Osteoblast (primary cell): ENCODE results near the gene BARHL1. TPM values are rescaled to one million over a fixed set of nuclear protein-coding genes. Genes with fewer than 3 reads are reported as not detected.

Experiments used
- DNase-seq: peaks from one replicate; pipeline ENCODE4 v3.0.0; 2011; ENCODE audit warnings: low spot score, mixed read lengths; ENCODE audit not compliant: insufficient read length; ENCODE audit errors: missing footprints
- H2AFZ ChIP-seq: 2 replicates; pipeline ENCODE4 v1.6.0; 2011; ENCODE audit warnings: mild to moderate bottlenecking, low read length
- H3K27ac ChIP-seq: 2 replicates; pipeline ENCODE4 v1.5.1; 2011; ENCODE audit warnings: mild to moderate bottlenecking, low read depth, low read length, moderate library complexity
- H3K27me3 ChIP-seq: 2 replicates; pipeline ENCODE4 v1.6.0; 2012; ENCODE audit warnings: mild to moderate bottlenecking, control low read depth, inconsistent platforms, low read length, moderate library complexity; ENCODE audit not compliant: insufficient read depth
- H3K36me3 ChIP-seq: 2 replicates; pipeline ENCODE4 v1.5.1; 2011; ENCODE audit warnings: mild to moderate bottlenecking, low read length, control low read depth, moderate library complexity; ENCODE audit not compliant: insufficient read depth
- H3K4me1 ChIP-seq: 2 replicates; pipeline ENCODE4 v1.5.1; 2011; ENCODE audit warnings: mild to moderate bottlenecking, low read length, control low read depth, moderate library complexity; ENCODE audit not compliant: insufficient read depth
- H3K4me2 ChIP-seq: 2 replicates; pipeline ENCODE4 v1.6.0; 2011; ENCODE audit warnings: mild to moderate bottlenecking, low read length; ENCODE audit not compliant: insufficient read depth
- H3K4me3 ChIP-seq: fragments of 200-600 bp; sonication (generic); 3 replicates; pipeline ENCODE4 v1.5.1; 2012; ENCODE audit warnings: mild to moderate bottlenecking, low read length, inconsistent platforms; ENCODE audit not compliant: insufficient read depth
- H3K79me2 ChIP-seq: 2 replicates; pipeline ENCODE4 v1.6.0; 2012; ENCODE audit warnings: mild to moderate bottlenecking, low read length, control low read depth, inconsistent platforms; ENCODE audit not compliant: insufficient read depth
- H3K9me3 ChIP-seq: 2 replicates; pipeline ENCODE4 v1.5.1; 2011; ENCODE audit warnings: low read depth, low read length, control low read depth
- H4K20me1 ChIP-seq: 2 replicates; pipeline ENCODE4 v1.6.0; 2012; ENCODE audit warnings: mild to moderate bottlenecking, low read length, control low read depth; ENCODE audit not compliant: insufficient read depth
- total RNA-seq: library from RNA; depleted of rRNA; stranded (reverse); fragments of >200 nt; gene quantifications from 2 replicates; pipeline ENCODE4 v1.2.3, GENCODE V29; 2012
- TF ChIP-seq, protein P1 (sequence below): IDR thresholded peaks from 2 replicates; pipeline ENCODE4 v1.5.1; 2011; ENCODE audit warnings: mild to moderate bottlenecking, low read depth, low read length, moderate library complexity; ENCODE audit errors: extremely low read depth

Gene BARHL1
- total RNA-seq: not detected in 2 replicates

DNA sequence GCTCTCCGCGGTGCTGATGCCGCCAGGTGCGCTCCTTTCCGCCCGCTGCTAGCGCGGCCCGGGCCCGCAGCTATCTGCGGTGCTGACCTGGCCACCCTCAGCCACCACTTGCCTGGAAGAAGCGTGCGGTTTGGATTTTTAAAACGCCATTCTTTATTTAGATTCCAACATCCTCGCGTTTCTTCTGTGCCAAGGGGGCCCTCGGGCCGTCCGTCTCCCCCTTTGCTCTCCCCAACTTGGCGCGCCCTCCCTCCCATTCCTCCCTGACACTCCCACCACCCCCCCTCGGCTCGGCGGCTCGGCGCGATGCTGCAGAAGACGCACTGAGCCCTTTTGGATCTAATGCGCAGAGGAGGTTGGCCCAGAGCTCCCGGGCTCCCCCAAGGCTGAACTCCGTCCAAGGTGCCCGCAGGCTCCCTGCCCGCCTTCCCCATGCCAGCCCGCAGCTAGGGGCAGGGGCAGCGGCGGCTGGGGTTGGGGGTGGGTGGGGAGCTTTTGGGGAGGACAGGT, at the start of gene BARHL1:
TSS of gene BARHL1 (plus strand) at position 331 of the 510 bp plus-strand sequence. CDS start 192 bp downstream, outside the sequence.
- Histone ChIP-seq H3K36me3 (no peaks in the 10 kb centered on the region), H3K4me2 (peak within 1 kb of the TSS; percentile 75), H4K20me1 (peaks cover 33% of the 10 kb centered on the region), H2AFZ (no peak within 1 kb of the TSS), H3K79me2 (no peaks in the 10 kb centered on the region), H3K4me1 (no peaks in the 10 kb centered on the region), H3K27ac (no peak within 1 kb of the TSS), H3K27me3 (peaks cover 97% of the 10 kb centered on the region), H3K4me3 (peak within 1 kb of the TSS; percentile 62), H3K9me3 (no peaks in the 10 kb centered on the region)
- no peak for DNase-seq
- TF ChIP-seq, protein P1, sequence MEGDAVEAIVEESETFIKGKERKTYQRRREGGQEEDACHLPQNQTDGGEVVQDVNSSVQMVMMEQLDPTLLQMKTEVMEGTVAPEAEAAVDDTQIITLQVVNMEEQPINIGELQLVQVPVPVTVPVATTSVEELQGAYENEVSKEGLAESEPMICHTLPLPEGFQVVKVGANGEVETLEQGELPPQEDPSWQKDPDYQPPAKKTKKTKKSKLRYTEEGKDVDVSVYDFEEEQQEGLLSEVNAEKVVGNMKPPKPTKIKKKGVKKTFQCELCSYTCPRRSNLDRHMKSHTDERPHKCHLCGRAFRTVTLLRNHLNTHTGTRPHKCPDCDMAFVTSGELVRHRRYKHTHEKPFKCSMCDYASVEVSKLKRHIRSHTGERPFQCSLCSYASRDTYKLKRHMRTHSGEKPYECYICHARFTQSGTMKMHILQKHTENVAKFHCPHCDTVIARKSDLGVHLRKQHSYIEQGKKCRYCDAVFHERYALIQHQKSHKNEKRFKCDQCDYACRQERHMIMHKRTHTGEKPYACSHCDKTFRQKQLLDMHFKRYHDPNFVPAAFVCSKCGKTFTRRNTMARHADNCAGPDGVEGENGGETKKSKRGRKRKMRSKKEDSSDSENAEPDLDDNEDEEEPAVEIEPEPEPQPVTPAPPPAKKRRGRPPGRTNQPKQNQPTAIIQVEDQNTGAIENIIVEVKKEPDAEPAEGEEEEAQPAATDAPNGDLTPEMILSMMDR: no peak

DNA sequence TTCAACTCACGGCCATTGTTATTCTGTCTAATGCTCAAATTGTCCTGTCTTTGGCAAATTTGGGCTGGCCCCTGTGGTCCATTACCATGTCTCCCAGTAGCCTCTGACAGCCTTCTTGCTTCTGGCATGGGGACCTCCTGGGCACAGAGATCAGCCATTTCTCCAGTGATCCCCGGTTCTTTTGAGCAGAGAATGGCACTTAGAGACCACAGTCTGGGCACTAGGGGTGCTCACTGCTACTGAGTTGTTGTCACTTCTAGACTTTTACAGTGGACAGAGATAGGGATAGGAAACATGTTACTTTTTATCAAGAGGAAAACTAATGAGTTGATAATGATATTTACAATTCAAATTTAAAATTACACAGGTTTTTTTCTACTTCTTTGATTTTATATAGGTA, 47.6 kb upstream of the BARHL1 start:
- Histone ChIP-seq H3K4me2 (no peak overlapping the region), H3K27ac (no peak overlapping the region), H3K4me1 (no peaks in the 10 kb centered on the region), H3K79me2 (no peaks in the 10 kb centered on the region), H3K36me3 (no peaks in the 10 kb centered on the region), H3K9me3 (peaks cover 4% of the 10 kb centered on the region), H4K20me1 (no peaks in the 10 kb centered on the region), H3K4me3 (no peak overlapping the region), H2AFZ (no peak overlapping the region), H3K27me3 (peaks cover 24% of the 10 kb centered on the region)
- no peak for DNase-seq
- TF ChIP-seq, protein P1: no peak

DNA sequence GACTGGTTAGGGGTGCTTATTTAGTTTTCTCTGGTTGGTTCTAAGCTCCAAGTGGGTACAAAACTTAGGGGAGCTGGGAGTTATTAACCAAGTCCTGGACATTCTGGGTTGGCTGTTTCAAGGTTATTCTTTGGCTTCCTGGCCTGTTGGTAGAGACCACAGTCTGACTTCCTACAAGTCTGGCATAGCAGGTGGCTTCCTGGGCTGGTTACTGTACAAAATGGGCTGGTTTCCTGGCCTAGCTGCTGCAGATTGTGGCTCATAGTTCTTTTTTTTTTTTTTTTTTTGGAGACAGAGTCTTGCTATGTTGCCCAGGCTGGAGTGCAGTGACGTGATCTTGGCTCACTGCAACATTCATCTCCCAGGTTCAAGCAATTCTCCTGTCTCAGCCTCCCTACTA, 46.3 kb upstream of the BARHL1 start:
- Histone ChIP-seq H3K4me3 (no peak overlapping the region), H3K79me2 (no peaks in the 10 kb centered on the region), H3K36me3 (no peaks in the 10 kb centered on the region), H3K4me1 (no peaks in the 10 kb centered on the region), H3K4me2 (no peak overlapping the region), H3K9me3 (peaks cover 4% of the 10 kb centered on the region), H3K27me3 (peaks cover 18% of the 10 kb centered on the region), H2AFZ (no peak overlapping the region), H3K27ac (no peak overlapping the region), H4K20me1 (no peaks in the 10 kb centered on the region)
- TF ChIP-seq, protein P1: no peak
- no peak for DNase-seq

DNA sequence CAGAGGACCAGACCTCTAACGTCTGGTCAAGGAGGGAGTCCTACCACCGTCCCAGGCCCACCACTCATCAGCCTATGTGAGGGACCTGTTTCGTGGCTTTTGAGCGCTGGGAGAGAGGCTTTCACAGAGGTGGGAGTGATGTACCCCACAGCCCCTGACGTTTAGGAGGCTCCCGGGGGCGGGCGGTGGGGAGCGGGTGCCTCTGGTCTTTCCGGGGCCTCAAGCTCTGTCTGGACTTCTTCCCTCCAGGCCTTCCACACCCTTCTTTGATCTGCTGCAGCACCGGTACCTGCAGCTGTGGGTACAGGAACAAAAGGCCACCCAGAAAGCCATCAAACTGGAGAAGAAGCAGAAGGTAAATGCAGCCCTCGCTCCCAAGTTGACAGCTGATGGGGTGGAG, 45.1 kb upstream of the BARHL1 start:
- H3K36me3 ChIP-seq: no peaks in the 10 kb centered on the region
- no peak overlapping the region for H3K27ac ChIP-seq
- no peak overlapping the region for H3K4me2 ChIP-seq
- no peaks in the 10 kb centered on the region for H3K79me2 ChIP-seq
- TF ChIP-seq, protein P1: no peak
- H4K20me1 ChIP-seq: no peaks in the 10 kb centered on the region
- no peak overlapping the region for H3K4me3 ChIP-seq
- no peaks in the 10 kb centered on the region for H3K4me1 ChIP-seq
- H3K9me3 ChIP-seq: peaks cover 4% of the 10 kb centered on the region
- DNase-seq: no peak
- H3K27me3 ChIP-seq: peaks cover 7% of the 10 kb centered on the region
- H2AFZ ChIP-seq: no peak overlapping the region
